Stimulated activated CD8-positive, alpha-beta memory T cell treated with anti-CD3 and anti-CD28 coated beads, Interleukin-4, amount 100 ng/mL, for 1 hour (primary cell): ENCODE data around the gene AGTPBP1.

Experiments used
- DNase-seq, 2 donors: peaks; one replicate each; pipeline ENCODE4 v3.0.0-alpha.2; 2020; ENCODE audit warnings: low read depth in 2 of 2, low spot score in 1 of 2

AGTPBP1 gene

GRCh38 chr9:85508616-85509015 lies 233.1 kb downstream of the AGTPBP1 start:
- DNase-seq: no peak

DNA sequence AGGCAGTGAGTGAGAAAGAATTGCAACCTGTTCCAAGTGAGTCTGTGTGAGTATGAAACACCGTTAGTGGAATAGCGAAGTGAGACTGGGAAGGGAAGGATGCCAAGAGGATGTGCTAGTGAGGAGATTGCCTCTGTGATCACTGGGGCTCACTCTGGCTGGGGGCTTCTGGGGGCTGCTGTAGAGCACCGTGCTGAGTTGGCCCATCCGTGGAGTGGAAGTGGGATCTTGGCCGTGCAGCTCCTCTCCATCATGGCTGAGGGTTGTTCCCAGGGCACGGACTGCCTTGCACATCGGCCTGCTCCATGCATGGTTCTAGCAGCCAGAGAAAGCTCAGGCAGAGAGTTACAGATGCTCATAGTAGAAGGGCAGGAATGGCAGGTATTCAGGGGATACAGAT lies 236.1 kb downstream of the AGTPBP1 start:
- DNase-seq: no peak

- DNase-seq: no peak
Measured at GRCh38 chr9:85502815-85503655, 238.7 kb downstream of the AGTPBP1 start.

DNA sequence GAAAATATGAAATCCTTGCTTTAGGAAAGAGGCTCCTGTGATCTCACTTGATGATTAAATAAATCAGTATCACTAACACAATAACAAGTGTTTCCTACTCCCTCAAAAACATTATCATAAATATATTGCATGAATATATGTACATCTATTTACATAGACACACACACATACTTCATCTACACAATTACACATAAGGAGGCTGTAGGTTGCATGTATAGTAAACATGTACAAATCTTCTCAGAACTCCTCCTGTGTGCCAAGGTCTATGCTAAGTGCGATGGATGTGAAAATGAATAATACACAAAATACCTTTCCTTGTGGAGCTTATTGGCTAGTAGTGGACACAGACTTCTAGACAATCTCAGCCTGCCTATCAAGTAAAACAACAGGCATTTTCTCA lies 239.9 kb downstream of the AGTPBP1 start:
- no peak for DNase-seq

DNA sequence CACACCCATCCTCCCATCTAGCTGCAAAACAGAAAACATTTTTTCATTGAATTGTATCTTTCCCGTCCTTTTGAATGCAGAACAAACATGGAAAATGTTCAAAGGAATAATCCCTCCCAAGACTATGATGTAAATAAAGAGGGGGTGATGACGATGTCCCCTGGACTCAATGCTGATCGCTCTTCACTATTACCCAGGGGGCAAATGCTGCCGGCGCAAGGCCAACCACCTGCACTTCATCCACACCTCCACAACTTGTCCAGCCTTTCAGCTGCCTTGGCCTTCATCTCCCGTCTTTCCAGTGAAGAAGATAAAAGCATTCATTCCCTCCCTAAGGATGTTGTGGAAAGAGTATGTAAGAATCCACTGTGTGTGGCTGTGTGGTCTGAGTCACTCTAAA lies 240.3 kb downstream of the AGTPBP1 start:
- no peak for DNase-seq
